Stimulated activated CD4-positive, alpha-beta T cell treated with anti-CD3 and anti-CD28 coated beads, TNF-alpha, amount 100 ng/mL, for 48 hours (primary cell): ENCODE results near the gene TBC1D5.
"Not testable (repeated sequence)": the region's sequence is repeated elsewhere in the genome, so short reads cannot be mapped to it uniquely, and the experiment has no call there.

Experiments
- DNase-seq, 3 donors: peaks; one replicate each; pipeline ENCODE4 v3.0.0-alpha.2; 2020; ENCODE audit warnings: low read depth in 3 of 3

Gene TBC1D5

GRCh38 chr3:17135696-17136095 lies 606.7 kb downstream of the TBC1D5 start:
- no peak for DNase-seq

- no peak for DNase-seq
These were observed 608.5 kb downstream of the TBC1D5 start for GRCh38 chr3:17133632-17134545.

GRCh38 chr3:17132286-17133115 lies 609.9 kb downstream of the TBC1D5 start:
- no peak for DNase-seq

- DNase-seq, result no peak
These were observed 611.5 kb downstream of the TBC1D5 start for GRCh38 chr3:17130956-17131355.

- DNase-seq, result no peak
These were observed 612.9 kb downstream of the TBC1D5 start for GRCh38 chr3:17129556-17129955.

- DNase-seq, result not testable (repeated sequence)
These were observed 613.8 kb downstream of the TBC1D5 start for GRCh38 chr3:17128671-17129070.

GRCh38 chr3:17125738-17126442 lies 616.5 kb downstream of the TBC1D5 start:
- no peak for DNase-seq

GRCh38 chr3:17122758-17123157 lies 619.7 kb downstream of the TBC1D5 start:
- DNase-seq, result no peak

- no peak for DNase-seq
These were observed 621.1 kb downstream of the TBC1D5 start for GRCh38 chr3:17121336-17121735.

- DNase-seq, result no peak
These were observed 622.3 kb downstream of the TBC1D5 start for GRCh38 chr3:17120115-17120514.

- no peak for DNase-seq
These were observed 623.0 kb downstream of the TBC1D5 start for GRCh38 chr3:17119201-17120072.

GRCh38 chr3:17118771-17119170 lies 623.7 kb downstream of the TBC1D5 start:
- DNase-seq, result no peak

GRCh38 chr3:17116007-17116600 lies 626.3 kb downstream of the TBC1D5 start:
- DNase-seq, result no peak

GRCh38 chr3:17115186-17115585 lies 627.2 kb downstream of the TBC1D5 start:
- DNase-seq, result no peak

- no peak for DNase-seq
These were observed 630.8 kb downstream of the TBC1D5 start for GRCh38 chr3:17111586-17111985.

GRCh38 chr3:17110660-17111396 lies 631.6 kb downstream of the TBC1D5 start:
- peak in 1 of 3 donors; percentile 6 for DNase-seq
